Tibial nerve (tissue), 3 donors: ENCODE results near the gene C6orf120.

Experiments used
- CTCF ChIP-seq, 5 experiments: fragments of 200-600 bp in 3 of 5; fragments of 450-650 bp in 2 of 5; sonication (generic) in 3 of 5; IDR thresholded peaks; one replicate each; pipeline ENCODE4 v1.5.1; 2016 to 2019; ENCODE audit warnings: antibody characterized with exemption in 5 of 5, mild to moderate bottlenecking in 3 of 5, moderate library complexity in 2 of 5
- POLR2A ChIP-seq, 2 donors: fragments of 450-650 bp; IDR thresholded peaks; one replicate each; pipeline ENCODE4 v1.6.1; 2017; ENCODE audit warnings: antibody characterized with exemption in 2 of 2, mild to moderate bottlenecking in 2 of 2, moderate library complexity in 2 of 2

GRCh38 chr6:169746556-169746955 lies 44.6 kb downstream of the C6orf120 start:
- TF ChIP-seq CTCF (IDR thresholded peaks at IDR 0.05), result no peak
- TF ChIP-seq POLR2A (IDR thresholded peaks at IDR 0.05), result no peak
